K562 (cell line): ENCODE data around the gene METTL24. TPM values are rescaled to one million over a fixed set of nuclear protein-coding genes. Genes with fewer than 3 reads are reported as not detected.

Experiments used
- ATAC-seq: fragments of 200-7000 bp; cut with Tn5 transposase; 3 replicates; pipeline ENCODE4 v1.9.1; 2020; ENCODE audit warnings: moderate library complexity
- BruUV-seq: library from RNA; stranded (reverse); fragments of 400-500 nt; replicated peaks from 2 replicates; lab custom pipeline; 2021; lab: Mats Ljungman, UMichigan
- CTCF ChIA-PET: fragments of 300-600 bp; formaldehyde crosslinking; extraction: SDS; loops from one replicate; lab custom pipeline; 2021; ENCODE audit warnings: low intra/inter-chr PET ratio; lab: Yijun Ruan, JAX
- POLR2A ChIA-PET: fragments of 300-600, 350-650 bp; sonication (Branson Sonifier 250); formaldehyde crosslinking; extraction: SDS; loops from one replicate; lab custom pipeline; 2021; ENCODE audit warnings: antibody characterized with exemption, inconsistent platforms; lab: Yijun Ruan, JAX
- DNase-seq, 4 experiments: peaks; one replicate each; pipeline versions ENCODE4 v3.0.0 to v3.0.0-alpha.2; 2011 to 2018; ENCODE audit warnings: low spot score in 3 of 4, mixed read lengths in 3 of 4; ENCODE audit errors: extremely low read depth in 1 of 4
- FAIRE-seq: peaks from 2 replicates; lab custom pipeline; 2011; peaks lifted over from hg19 to GRCh38; lab: Jason Lieb, UNC
- H2AFZ ChIP-seq: 2 replicates; pipeline ENCODE4 v1.6.0; 2011; ENCODE audit warnings: low read depth, low read length, control low read depth, inconsistent platforms
- H3K27ac ChIP-seq: fragments of 200-600 bp; 3 replicates; pipeline ENCODE4 v1.8.0; 2011; ENCODE audit warnings: low read depth, mild to moderate bottlenecking, control low read depth, inconsistent platforms, low read length, moderate library complexity, mixed read lengths; ENCODE audit errors: extremely low read depth
- H3K27me3 ChIP-seq, 2 experiments: fragments of 300-600 bp in 1 of 2; 2 replicates in 1 of 2; 3 replicates in 1 of 2; pipeline versions ENCODE4 v1.6.0 to v1.8.0; 2011; ENCODE audit warnings: inconsistent platforms in 2 of 2, low read length in 2 of 2, mild to moderate bottlenecking in 1 of 2, mixed read lengths in 1 of 2, moderate library complexity in 1 of 2; ENCODE audit not compliant: control insufficient read depth in 2 of 2, insufficient read depth in 2 of 2
- H3K36me3 ChIP-seq: fragments of 300-600 bp; 3 replicates; pipeline ENCODE4 v1.8.0; 2011; ENCODE audit warnings: mild to moderate bottlenecking, low read length, inconsistent platforms; ENCODE audit not compliant: control insufficient read depth, insufficient read depth
- H3K4me1 ChIP-seq, 2 experiments: fragments of 200-600 bp in 1 of 2; replicated peaks in 1 of 2; 2 replicates in 1 of 2; 3 replicates in 1 of 2; pipeline versions ENCODE4 v1.5.1 to v1.8.0; 2011; ENCODE audit warnings: inconsistent platforms in 2 of 2, low read length in 2 of 2, mild to moderate bottlenecking in 1 of 2, mixed read lengths in 1 of 2, moderate library complexity in 1 of 2; ENCODE audit not compliant: control insufficient read depth in 2 of 2, insufficient read depth in 2 of 2
- H3K4me2 ChIP-seq: 2 replicates; pipeline ENCODE4 v1.6.1; 2011; ENCODE audit warnings: low read length, control low read depth, inconsistent platforms, mixed read lengths; ENCODE audit not compliant: insufficient read depth
- H3K4me3 ChIP-seq: fragments of 200-600 bp; sonication (generic), shearing (Covaris generic); 2 replicates; pipeline ENCODE4 v1.5.1; 2016; ENCODE audit warnings: control low read depth, inconsistent platforms
- H3K79me2 ChIP-seq: fragments of 200-600 bp; 3 replicates; pipeline ENCODE4 v1.8.0; 2011; ENCODE audit warnings: low read length, inconsistent platforms; ENCODE audit not compliant: control insufficient read depth, insufficient read depth
- H3K9ac ChIP-seq, 2 experiments: 2 replicates each; pipeline versions ENCODE4 v1.6.0 to v1.6.1; 2011; ENCODE audit warnings: low read depth in 2 of 2, low read length in 2 of 2, control low read depth in 1 of 2, inconsistent platforms in 1 of 2, mild to moderate bottlenecking in 1 of 2, mixed read lengths in 1 of 2; ENCODE audit not compliant: insufficient read depth in 1 of 2
- H3K9me1 ChIP-seq: one replicate; pipeline ENCODE4 v1.6.0; 2011; ENCODE audit warnings: inconsistent platforms, mild to moderate bottlenecking, low read length, moderate library complexity; ENCODE audit not compliant: control insufficient read depth, insufficient read depth
- H3K9me3 ChIP-seq: replicated peaks from 2 replicates; pipeline ENCODE4 v1.5.1; 2011; ENCODE audit warnings: low read depth, low read length, inconsistent platforms; ENCODE audit not compliant: control insufficient read depth, insufficient read depth
- H4K20me1 ChIP-seq: replicated peaks from 2 replicates; pipeline ENCODE4 v1.6.1; 2011; ENCODE audit warnings: low read length, inconsistent platforms, mixed read lengths; ENCODE audit not compliant: control insufficient read depth, insufficient read depth
- HCFC1 ChIP-seq: IDR thresholded peaks from 2 replicates; pipeline ENCODE4 v1.6.1; 2012; ENCODE audit warnings: low read depth, low read length, improper control_type of control experiment
- HDAC2 ChIP-seq: fragments of 450-650 bp; IDR thresholded peaks from 2 replicates; pipeline ENCODE4 v1.6.1; 2016; ENCODE audit warnings: mild to moderate bottlenecking
- HNRNPK ChIP-seq: fragments of 200-400 bp; formaldehyde crosslinking; IDR thresholded peaks from one replicate; pipeline ENCODE4 v1.6.1; 2018; ENCODE audit warnings: mild to moderate bottlenecking, low read depth, low read length; ENCODE audit not compliant: poor library complexity, severe bottlenecking
- POLR2AphosphoS5 ChIP-seq: IDR thresholded peaks from 2 replicates; pipeline ENCODE4 v1.6.1; 2011; ENCODE audit warnings: mild to moderate bottlenecking, low read depth, low read length, moderate library complexity; ENCODE audit not compliant: control insufficient read depth, insufficient read depth
- RUNX1 ChIP-seq: sonication (generic); IDR thresholded peaks from 2 replicates; pipeline ENCODE4 v1.6.1; 2016; ENCODE audit warnings: antibody characterized with exemption, low read depth
- ZBTB17 ChIP-seq: fragments of 450-650 bp; formaldehyde crosslinking; IDR thresholded peaks from 2 replicates; pipeline ENCODE4 v1.4.0; 2020; ENCODE audit warnings: mild to moderate bottlenecking
- ZBTB5 ChIP-seq: fragments of 450-650 bp; IDR thresholded peaks from 2 replicates; pipeline ENCODE4 v1.6.1; 2017; ENCODE audit warnings: antibody characterized with exemption
- ZNF12 ChIP-seq: sonication (generic); formaldehyde crosslinking; IDR thresholded peaks from 2 replicates; pipeline ENCODE4 v1.4.0; 2020; ENCODE audit warnings: mild to moderate bottlenecking, missing genetic modification reagents
- WGBS: fragments of 100-300 bp; shearing (Covaris generic); methylation state at CpG from one replicate; pipeline ENCODE4 v1.1.6; 2016; ENCODE audit warnings: low coverage, mixed read lengths; ENCODE audit not compliant: insufficient coverage; ENCODE audit errors: missing lambda C conversion rate; 5-methylcytosine and 5-hydroxymethylcytosine counted together
- in situ Hi-C: fragments of 300-500 bp; cut with MboI; formaldehyde crosslinking; loops from 4 replicates; pipeline ENCODE4 v1.15.0; 2018; ENCODE audit warnings: inconsistent platforms, mixed read lengths
- intact Hi-C: fragments of 100-400 bp; cut with micrococcal nuclease; formaldehyde crosslinking; loops from 2 replicates; pipeline ENCODE4 v1.14.2; 2022
- polyA plus RNA-seq, 8 experiments: library from polyadenylated mRNA; depleted of rRNA in 4 of 8; stranded (reverse) in 5 of 8; unstranded in 3 of 8; fragments of >200 nt; fragmentation: Nextera tagmentation in 2 of 8; fragmentation: Illumina TruSeq in 1 of 8; extraction: Ambion mirVana in 2 of 8; extraction: Trizol in 1 of 8; gene quantifications; 2 replicates each; pipeline versions ENCODE4 v1.2.1 to v1.2.3, GENCODE V29; 2011 to 2014; ENCODE audit warnings: inconsistent platforms in 1 of 8, missing spikeins in 1 of 8
- total RNA-seq, 7 experiments: library from RNA; depleted of rRNA in 6 of 7; stranded (reverse); fragments of >200 nt in 6 of 7; fragmentation: Illumina TruSeq in 2 of 7; extraction: Trizol in 2 of 7; gene quantifications; 2 replicates each; pipeline versions ENCODE4 v1.2.1 to v1.2.3, GENCODE V29; 2011 to 2021; ENCODE audit warnings: low replicate concordance in 1 of 7

Gene METTL24
- total and polyA plus RNA-seq, 9 of the 15 experiments (the other 6 are each of a cell fraction or from before 2014, with no cell fraction given): not detected

- TF ChIP-seq ZBTB5 (no peak), HCFC1 (no peak), ZNF12 (CRISPR knock-in tag) (no peak), ZBTB17 (CRISPR knock-in tag) (no peak), RUNX1 (no peak), HDAC2 (no peak)
These were observed 125.7 kb downstream of the METTL24 start (continued) for GRCh38 chr6:110232450-110232849.

GRCh38 chr6:110226261-110226660 lies 131.9 kb downstream of the METTL24 start:
- TF ChIP-seq HNRNPK (peak; percentile 89), POLR2AphosphoS5 (no peak)
- H3K4me3 ChIP-seq: no peak overlapping the region
- H3K27me3 ChIP-seq: no peaks in the 10 kb centered on the region
- no CpG with 5 or more reads among the region's 1 CpG for WGBS
- no peaks in the 10 kb centered on the region for H3K79me2 ChIP-seq
- H3K4me1 ChIP-seq: no peaks in the 10 kb centered on the region
- CTCF ChIA-PET: no interaction called here
- BruUV-seq: no TSS peak
- no peak for ATAC-seq
- H3K27ac ChIP-seq: no peak overlapping the region
- H3K9ac ChIP-seq: no peak overlapping the region
- no peak for DNase-seq
- H2AFZ ChIP-seq: no peak overlapping the region
- peaks cover 36% of the 10 kb centered on the region for H3K36me3 ChIP-seq
- no peaks in the 10 kb centered on the region for H3K9me1 ChIP-seq
- no peak for FAIRE-seq
- in situ Hi-C loops: no loop called here
- intact Hi-C loops: no loop called here
- H3K9me3 ChIP-seq: no peaks in the 10 kb centered on the region
- POLR2A ChIA-PET: no interaction called here
- no peak overlapping the region for H3K4me2 ChIP-seq
- H4K20me1 ChIP-seq: no peaks in the 10 kb centered on the region
